Measurements from ENCODE around the gene LRMDA. TPM values are rescaled to one million over a fixed set of nuclear protein-coding genes. Genes with fewer than 3 reads are reported as not detected.
A peak's percentile ranks its signal among the peaks of the same experiment; 100 is the strongest.

LRMDA gene
- total and polyA plus RNA-seq, 3 experiments from 2014 or later, result not detected

DNA sequence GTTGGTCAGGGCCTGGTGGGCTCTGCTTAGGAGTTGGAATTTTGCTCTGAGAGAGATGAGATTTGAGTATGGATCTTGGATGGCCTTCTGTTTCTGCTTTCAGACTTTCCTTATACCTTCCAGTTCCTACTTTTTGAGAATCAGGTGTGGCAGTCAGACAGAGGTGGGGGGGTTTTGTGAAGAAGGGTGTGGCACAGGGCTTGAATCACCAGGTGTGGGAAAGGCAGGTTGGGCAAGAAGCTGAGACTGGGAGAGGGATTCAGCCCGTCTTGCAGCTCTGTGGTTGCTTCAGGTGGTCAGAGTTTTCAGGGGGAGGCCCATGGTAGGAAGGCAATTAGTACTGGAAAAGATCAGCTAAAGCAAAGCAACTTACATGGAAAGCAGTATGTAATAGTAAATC is 340.2 kb downstream of the LRMDA start:
- peaks cover 15 to 26% (median 25%) of the 10 kb centered on the region in 3 donors for H3K4me1 Mint-ChIP-seq
- H3K27ac Mint-ChIP-seq, result peak overlapping the region in 6 of 8 donors; percentile 16 to 79 (median 61)
- Histone ChIP-seq H3K27ac (ENCODE audit: low read depth, low read length) (no peak overlapping the region), H3K4me3 (ENCODE audit: low read length) (no peak overlapping the region), H3K4me1 (ENCODE audit: insufficient read depth, low read length) (peaks cover 4% of the 10 kb centered on the region), H3K9me3 (ENCODE audit: low read length) (no peaks in the 10 kb centered on the region), H3K36me3 (ENCODE audit: insufficient read depth, low read length) (no peaks in the 10 kb centered on the region), H3K27me3 (ENCODE audit: insufficient read depth, low read length, poor library complexity, severe bottlenecking) (no peaks in the 10 kb centered on the region)
- ChIA-PET CTCF (no interaction called here), POLR2A (no interaction called here)
- H3K27me3 Mint-ChIP-seq, result peaks cover 0 to 17% of the 10 kb centered on the region in 2 donors
- no peak for DNase-seq
- peaks cover 0 to 4% (median 0%) of the 10 kb centered on the region in 5 donors for H3K9me3 Mint-ChIP-seq
- H3K36me3 Mint-ChIP-seq, result peaks cover 0 to 3% (median 1%) of the 10 kb centered on the region in 3 donors
- H3K4me3 Mint-ChIP-seq, result peak overlapping the region; percentile 39 to 87 (median 69)

DNA sequence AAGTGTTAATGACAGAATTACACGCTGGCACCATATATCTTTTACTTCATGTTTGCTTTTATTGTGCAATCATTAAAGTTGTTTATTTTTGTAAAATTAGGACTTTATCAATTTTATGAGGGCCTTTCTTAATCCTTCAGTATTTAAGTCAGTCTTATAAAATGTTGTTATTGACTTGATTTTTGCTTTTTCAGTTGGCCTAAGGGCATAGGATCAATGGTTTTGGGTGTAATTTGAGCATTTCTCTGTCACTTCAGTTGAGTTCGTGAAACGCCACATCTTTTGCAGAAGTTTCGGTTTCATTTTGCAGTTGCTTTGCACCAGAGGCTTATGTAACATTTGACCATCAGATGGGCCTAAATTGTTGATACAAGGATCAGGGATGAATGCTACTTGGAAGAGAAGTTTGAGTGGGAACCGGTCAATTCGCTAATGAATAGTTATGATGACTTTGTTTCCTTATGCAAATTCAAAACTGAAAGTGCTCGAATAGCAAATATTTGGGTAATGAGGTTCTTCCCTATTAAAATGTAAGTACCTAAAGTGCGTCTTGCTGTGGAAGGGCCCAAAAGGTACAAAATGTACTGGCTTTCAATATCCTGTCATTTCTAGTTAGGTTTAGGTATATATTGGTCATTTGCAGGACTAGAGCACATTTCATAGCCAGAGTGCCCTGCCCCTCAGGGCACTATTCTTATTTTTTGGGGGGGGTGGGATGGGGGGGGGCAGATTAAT is 340.9 kb downstream of the LRMDA start:
- Histone ChIP-seq H3K27ac (ENCODE audit: low read depth, low read length) (no peak overlapping the region), H3K9me3 (ENCODE audit: low read length) (no peaks in the 10 kb centered on the region), H3K4me3 (ENCODE audit: low read length) (peak overlapping the region; percentile 58), H3K4me1 (ENCODE audit: insufficient read depth, low read length) (peaks cover 4% of the 10 kb centered on the region), H3K27me3 (ENCODE audit: insufficient read depth, low read length, poor library complexity, severe bottlenecking) (no peaks in the 10 kb centered on the region), H3K36me3 (ENCODE audit: insufficient read depth, low read length) (no peaks in the 10 kb centered on the region)
- Mint-ChIP-seq H3K27me3 (peaks cover 0 to 14% of the 10 kb centered on the region in 2 donors), H3K4me3 (peak overlapping the region; percentile 65 to 87 (median 81)), H3K4me1 (peaks cover 15 to 26% (median 25%) of the 10 kb centered on the region in 3 donors), H3K36me3 (peaks cover 0 to 3% (median 1%) of the 10 kb centered on the region in 3 donors), H3K9me3 (peaks cover 0 to 4% (median 0%) of the 10 kb centered on the region in 5 donors), H3K27ac (peak overlapping the region in 6 of 8 donors; percentile 39 to 92 (median 84))
- DNase-seq, result no peak
- ChIA-PET CTCF (no interaction called here), POLR2A (no interaction called here)

DNA sequence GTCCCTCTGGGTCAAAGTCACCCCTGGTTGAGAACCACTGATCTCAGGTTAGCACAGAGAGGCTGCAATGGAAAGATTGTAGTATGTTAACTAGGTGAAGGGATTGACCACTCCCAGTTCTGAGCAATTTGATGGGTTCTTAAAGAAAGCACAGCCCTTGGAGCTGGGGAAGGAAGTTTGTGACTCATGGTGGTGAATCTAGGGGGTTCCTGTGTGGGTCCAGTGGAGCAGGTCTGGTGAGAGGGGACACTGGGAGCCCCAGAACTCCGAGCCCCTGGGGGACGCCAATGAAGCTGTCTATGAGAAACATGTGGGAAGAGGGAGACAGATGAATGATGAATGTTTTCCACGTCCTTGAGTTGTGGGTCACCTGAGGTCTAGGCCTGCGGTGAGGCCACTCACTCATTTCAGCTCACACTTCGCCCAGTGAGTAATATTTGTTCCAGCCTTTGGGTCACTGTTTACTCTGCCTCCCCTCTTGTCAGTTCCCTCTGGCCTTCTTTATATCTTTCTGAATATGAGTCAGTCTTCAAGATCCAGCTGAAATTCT is 341.9 kb downstream of the LRMDA start:
- no peak for DNase-seq
- peaks cover 0 to 3% (median 1%) of the 10 kb centered on the region in 3 donors for H3K36me3 Mint-ChIP-seq
- H3K4me3 Mint-ChIP-seq, result peak overlapping the region in 5 of 7 donors; percentile 4 to 55 (median 20)
- peaks cover 15 to 26% (median 25%) of the 10 kb centered on the region in 3 donors for H3K4me1 Mint-ChIP-seq
- ChIA-PET POLR2A (no interaction called here), CTCF (no interaction called here)
- no peak overlapping the region for H3K27ac Mint-ChIP-seq
- Histone ChIP-seq H3K4me3 (ENCODE audit: low read length) (no peak overlapping the region), H3K4me1 (ENCODE audit: insufficient read depth, low read length) (peaks cover 4% of the 10 kb centered on the region), H3K27me3 (ENCODE audit: insufficient read depth, low read length, poor library complexity, severe bottlenecking) (no peaks in the 10 kb centered on the region), H3K36me3 (ENCODE audit: insufficient read depth, low read length) (no peaks in the 10 kb centered on the region), H3K9me3 (ENCODE audit: low read length) (no peaks in the 10 kb centered on the region), H3K27ac (ENCODE audit: low read depth, low read length) (no peak overlapping the region)
- H3K9me3 Mint-ChIP-seq, result peaks cover 0 to 4% (median 0%) of the 10 kb centered on the region in 5 donors
- H3K27me3 Mint-ChIP-seq, result peaks cover 0 to 9% of the 10 kb centered on the region in 2 donors

DNA sequence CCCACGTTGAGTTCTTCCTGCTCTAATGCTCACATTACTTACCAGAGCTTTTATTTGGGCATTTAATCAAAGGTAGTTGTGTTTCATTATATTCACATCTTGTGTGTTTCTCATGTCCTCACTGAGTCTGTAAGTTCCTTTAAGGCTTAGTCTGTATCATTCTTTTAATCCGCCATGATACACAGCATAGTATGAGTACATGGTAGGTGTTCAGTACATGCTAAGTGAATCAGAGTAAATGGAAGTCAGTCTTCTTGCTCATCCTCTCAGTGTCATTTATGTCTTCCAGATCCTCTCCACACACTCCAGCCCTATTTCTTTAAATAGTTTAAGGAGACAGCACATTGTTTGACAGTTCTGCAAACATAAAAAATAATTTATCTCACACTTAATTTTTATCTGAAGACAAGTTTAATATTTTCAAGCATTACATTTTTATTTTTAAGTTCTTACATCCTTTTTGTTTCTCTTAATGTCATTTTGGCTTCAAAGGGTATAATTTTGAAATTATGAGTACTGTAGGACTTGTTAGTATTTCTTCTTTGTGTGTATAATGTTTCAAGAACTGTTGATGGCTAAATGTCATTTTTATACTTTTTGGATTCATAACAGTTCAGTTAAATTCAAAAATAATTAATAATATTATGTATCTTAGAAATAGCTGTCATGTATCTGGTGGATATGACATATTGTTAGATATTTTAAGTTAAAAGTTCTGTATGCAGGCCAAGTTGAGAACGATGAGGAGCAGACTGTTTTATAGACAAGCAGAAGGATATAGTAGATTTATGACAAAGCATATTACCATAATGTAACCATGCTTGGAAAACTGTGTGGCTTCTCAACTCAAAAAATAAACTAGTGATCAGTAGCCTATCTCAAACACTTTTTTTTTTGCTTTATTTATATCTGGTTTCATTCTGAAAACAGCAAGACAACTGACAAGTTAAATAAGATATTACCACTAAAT is 342.7 kb downstream of the LRMDA start:
- peaks cover 15 to 26% (median 25%) of the 10 kb centered on the region in 3 donors for H3K4me1 Mint-ChIP-seq
- no peak overlapping the region for H3K27ac ChIP-seq (ENCODE audit: low read depth, low read length)
- peaks cover 0 to 3% (median 0%) of the 10 kb centered on the region in 5 donors for H3K9me3 Mint-ChIP-seq
- peaks cover 4% of the 10 kb centered on the region for H3K4me1 ChIP-seq (ENCODE audit: insufficient read depth, low read length)
- H3K9me3 ChIP-seq (ENCODE audit: low read length), result no peaks in the 10 kb centered on the region
- H3K36me3 ChIP-seq (ENCODE audit: insufficient read depth, low read length), result no peaks in the 10 kb centered on the region
- H3K4me3 Mint-ChIP-seq, result peak overlapping the region in 3 of 7 donors; percentile 7 to 20 (median 20)
- no peaks in the 10 kb centered on the region for H3K27me3 ChIP-seq (ENCODE audit: insufficient read depth, low read length, poor library complexity, severe bottlenecking)
- no peak overlapping the region for H3K27ac Mint-ChIP-seq
- ChIA-PET CTCF (no interaction called here), POLR2A (no interaction called here)
- DNase-seq, result no peak
- H3K4me3 ChIP-seq (ENCODE audit: low read length), result no peak overlapping the region
- H3K27me3 Mint-ChIP-seq, result peaks cover 1 to 6% of the 10 kb centered on the region in 2 donors
- H3K36me3 Mint-ChIP-seq, result peaks cover 0 to 1% (median 0%) of the 10 kb centered on the region in 3 donors

DNA sequence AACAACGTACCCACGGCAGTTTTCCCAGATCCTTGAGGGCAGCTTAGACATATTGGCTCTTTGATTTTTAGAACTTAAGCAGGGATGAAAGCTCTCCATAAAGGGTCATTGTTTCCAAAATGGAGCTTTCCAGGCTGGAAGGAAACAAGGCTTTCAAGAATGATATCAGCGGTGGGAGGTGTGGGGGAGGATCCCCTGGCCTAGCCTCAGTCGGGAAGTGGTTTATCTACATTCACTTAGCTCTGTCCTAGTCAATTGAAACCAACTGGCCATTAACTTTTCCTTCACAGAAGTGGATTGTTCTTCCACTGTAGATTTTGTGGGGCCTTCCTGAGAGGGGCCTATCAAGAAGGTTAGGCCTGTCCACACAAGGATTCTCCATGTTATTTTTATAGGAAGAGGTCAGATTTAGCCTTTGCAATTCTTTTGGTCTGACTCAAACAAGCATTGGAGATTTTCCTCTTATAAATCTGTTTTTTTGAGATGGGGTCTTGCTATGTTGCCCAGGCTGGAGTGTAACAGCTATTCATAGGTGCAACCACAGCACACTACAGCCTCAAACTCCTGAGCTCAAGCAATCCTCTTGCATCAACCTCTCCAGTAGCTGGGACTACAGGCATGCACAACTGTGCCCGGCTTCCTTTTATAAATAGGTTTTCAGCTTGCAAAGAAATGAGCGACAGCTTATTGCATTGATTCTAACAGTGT is 343.5 kb downstream of the LRMDA start:
- Mint-ChIP-seq H3K36me3 (peaks cover 0 to 1% (median 0%) of the 10 kb centered on the region in 3 donors), H3K27ac (no peak overlapping the region), H3K4me3 (no peak overlapping the region), H3K27me3 (peaks cover 1 to 6% of the 10 kb centered on the region in 2 donors), H3K9me3 (peaks cover 0 to 3% (median 0%) of the 10 kb centered on the region in 5 donors), H3K4me1 (peaks cover 15 to 26% (median 25%) of the 10 kb centered on the region in 3 donors)
- Histone ChIP-seq H3K27me3 (ENCODE audit: insufficient read depth, low read length, poor library complexity, severe bottlenecking) (no peaks in the 10 kb centered on the region), H3K36me3 (ENCODE audit: insufficient read depth, low read length) (no peaks in the 10 kb centered on the region), H3K27ac (ENCODE audit: low read depth, low read length) (no peak overlapping the region), H3K9me3 (ENCODE audit: low read length) (no peaks in the 10 kb centered on the region), H3K4me3 (ENCODE audit: low read length) (no peak overlapping the region), H3K4me1 (ENCODE audit: insufficient read depth, low read length) (peaks cover 4% of the 10 kb centered on the region)
- POLR2A ChIA-PET, result no interaction called here
- CTCF ChIA-PET, result no interaction called here
- no peak for DNase-seq

DNA sequence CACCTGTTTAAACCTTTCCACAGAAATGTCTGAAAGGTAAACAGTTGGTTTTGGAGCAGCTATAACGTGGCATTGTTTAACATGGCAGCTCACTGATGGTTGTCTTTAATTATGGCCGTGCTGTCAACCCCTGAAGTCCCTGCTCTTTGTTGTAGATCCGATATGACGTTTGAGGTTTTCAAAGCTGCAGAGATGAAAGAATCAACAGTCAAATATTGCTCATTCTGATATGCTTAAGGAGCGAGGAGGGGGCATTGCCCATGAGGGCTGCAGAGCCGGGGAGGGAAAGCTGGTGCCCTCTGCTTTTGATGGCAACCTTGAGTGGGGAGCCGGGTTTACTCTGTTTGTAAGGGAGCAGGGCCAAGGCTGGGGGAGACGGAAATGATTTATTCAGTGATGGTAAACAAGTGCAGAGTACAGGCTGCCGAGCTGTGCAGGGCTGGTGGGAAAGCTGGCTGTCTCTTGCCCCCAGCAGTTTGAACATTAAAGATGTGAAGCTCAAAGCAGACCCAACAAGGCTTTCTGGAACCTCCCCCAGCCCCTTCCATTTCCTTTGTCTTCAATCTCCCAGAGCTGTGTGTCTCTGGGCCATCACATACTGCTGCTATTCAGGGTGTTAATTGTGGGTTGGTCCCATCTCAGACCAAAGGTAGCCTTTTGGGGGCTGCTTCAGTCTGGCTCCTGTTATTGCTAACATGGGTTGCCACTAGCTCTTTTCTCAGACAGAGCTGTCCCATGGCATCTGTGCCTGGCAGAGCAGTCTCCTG is 345.5 kb downstream of the LRMDA start:
- Histone ChIP-seq H3K36me3 (ENCODE audit: insufficient read depth, low read length) (no peaks in the 10 kb centered on the region), H3K9me3 (ENCODE audit: low read length) (no peaks in the 10 kb centered on the region), H3K27ac (ENCODE audit: low read depth, low read length) (no peak overlapping the region), H3K27me3 (ENCODE audit: insufficient read depth, low read length, poor library complexity, severe bottlenecking) (no peaks in the 10 kb centered on the region), H3K4me1 (ENCODE audit: insufficient read depth, low read length) (peaks cover under 1% of the 10 kb centered on the region), H3K4me3 (ENCODE audit: low read length) (no peak overlapping the region)
- Mint-ChIP-seq H3K4me1 (peaks cover 9 to 17% (median 15%) of the 10 kb centered on the region in 3 donors), H3K9me3 (peaks cover 0 to 3% (median 0%) of the 10 kb centered on the region in 5 donors), H3K36me3 (peaks cover 0 to 1% (median 0%) of the 10 kb centered on the region in 3 donors), H3K27me3 (peaks cover 1 to 10% of the 10 kb centered on the region in 2 donors), H3K4me3 (peak overlapping the region in 1 of 7 donors; percentile 39), H3K27ac (no peak overlapping the region)
- CTCF ChIA-PET, result interaction anchor here (1.2 kb wide), 1 partner anchor 17 kb away, joined by 3 read pairs; no protein-coding TSS in a partner anchor
- POLR2A ChIA-PET, result no interaction called here
- DNase-seq, result no peak

DNA sequence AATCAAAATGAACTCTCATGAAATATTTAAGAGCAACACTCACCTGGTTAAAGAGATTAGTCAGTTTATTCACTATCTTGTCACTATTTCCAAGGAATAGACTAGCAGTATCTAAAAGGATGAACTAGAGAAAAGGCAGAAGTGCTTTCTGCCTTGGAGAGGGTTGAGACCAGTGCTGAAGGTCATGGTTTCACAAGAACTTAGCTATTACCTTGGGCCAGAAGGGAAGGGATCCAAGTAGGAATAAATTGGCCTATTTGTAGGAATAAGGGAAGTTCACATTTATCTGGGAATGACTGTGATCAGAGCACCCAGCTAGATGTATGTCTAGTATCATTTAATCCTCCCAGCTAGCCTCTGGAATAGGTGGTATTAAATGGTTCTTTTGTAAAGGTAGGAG is 347.2 kb downstream of the LRMDA start:
- H3K4me3 ChIP-seq (ENCODE audit: low read length), result no peak overlapping the region
- POLR2A ChIA-PET, result no interaction called here
- Mint-ChIP-seq H3K27ac (no peak overlapping the region), H3K9me3 (peaks cover 0 to 3% (median 0%) of the 10 kb centered on the region in 5 donors), H3K36me3 (no peaks in the 10 kb centered on the region), H3K27me3 (peaks cover 1 to 20% of the 10 kb centered on the region in 2 donors), H3K4me1 (peaks cover 1 to 3% (median 1%) of the 10 kb centered on the region in 3 donors), H3K4me3 (no peak overlapping the region)
- no peaks in the 10 kb centered on the region for H3K27me3 ChIP-seq (ENCODE audit: insufficient read depth, low read length, poor library complexity, severe bottlenecking)
- no peaks in the 10 kb centered on the region for H3K4me1 ChIP-seq (ENCODE audit: insufficient read depth, low read length)
- H3K36me3 ChIP-seq (ENCODE audit: insufficient read depth, low read length), result no peaks in the 10 kb centered on the region
- CTCF ChIA-PET, result no interaction called here
- no peaks in the 10 kb centered on the region for H3K9me3 ChIP-seq (ENCODE audit: low read length)
- no peak overlapping the region for H3K27ac ChIP-seq (ENCODE audit: low read depth, low read length)
- DNase-seq, result no peak

Measured in CD8-positive, alpha-beta memory T cell (primary cell).